IPS-11a (cell line): Measurements from ENCODE around the gene SMYD2.

Source experiments
- H3K4me3 ChIP-seq: one replicate; pipeline ENCODE4 v1.5.1; 2013; ENCODE audit warnings: low read depth, low read length, control low read depth

Gene SMYD2

GRCh38 chr1:214384373-214385079 lies 103.6 kb downstream of the SMYD2 start:
- H3K4me3 ChIP-seq, result no peak overlapping the region

GRCh38 chr1:214385428-214385827 lies 104.5 kb downstream of the SMYD2 start:
- no peak overlapping the region for H3K4me3 ChIP-seq

GRCh38 chr1:214386333-214386732 lies 105.4 kb downstream of the SMYD2 start:
- H3K4me3 ChIP-seq, result no peak overlapping the region
